Measurements from ENCODE around the gene UBA5.

The UBA5 gene

DNA sequence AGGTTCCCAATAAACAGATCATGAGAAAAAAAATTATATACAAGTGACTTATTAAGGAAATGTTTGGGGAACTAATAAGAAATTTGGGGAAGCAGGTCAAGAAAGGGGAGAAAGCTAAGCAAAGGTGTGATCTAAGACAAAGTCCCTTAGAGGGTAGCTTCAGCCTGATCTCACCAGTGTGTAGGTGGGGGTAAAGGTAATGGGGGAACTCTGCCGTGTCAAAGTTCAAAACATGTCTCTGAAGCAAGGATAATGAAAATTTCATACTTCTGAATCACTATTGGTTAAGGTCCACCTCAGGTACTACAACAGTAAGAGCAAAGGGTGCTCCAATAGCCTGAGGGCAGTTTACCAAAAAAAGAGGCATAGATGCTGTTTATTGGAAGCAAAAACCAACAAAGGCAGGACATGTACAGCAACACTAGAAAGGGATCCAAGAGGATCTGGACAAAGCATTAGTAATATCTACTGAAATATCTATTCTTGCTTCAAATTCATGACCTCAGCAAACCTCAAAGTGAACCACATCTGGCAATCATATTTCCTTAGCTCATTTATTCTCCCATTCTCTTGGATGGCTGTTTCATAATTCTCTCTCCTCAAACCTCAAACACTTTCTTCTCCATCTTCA, 7.4 kb upstream of the UBA5 start:
- TF ChIP-seq CREB1 (IDR thresholded peaks at IDR 0.05; ENCODE audit: low read depth) = no peak
- no peak for TF ChIP-seq TAF1 (IDR thresholded peaks at IDR 0.05; ENCODE audit: low read depth)
- TF ChIP-seq, protein P1, sequence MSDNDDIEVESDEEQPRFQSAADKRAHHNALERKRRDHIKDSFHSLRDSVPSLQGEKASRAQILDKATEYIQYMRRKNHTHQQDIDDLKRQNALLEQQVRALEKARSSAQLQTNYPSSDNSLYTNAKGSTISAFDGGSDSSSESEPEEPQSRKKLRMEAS (IDR thresholded peaks at IDR 0.05) = no peak
- no peak for TF ChIP-seq EGR1 (IDR thresholded peaks at IDR 0.05)
- no peak for TF ChIP-seq RAD21 (IDR thresholded peaks at IDR 0.05; ENCODE audit: low read depth)
- no peak for TF ChIP-seq EP300 (IDR thresholded peaks at IDR 0.05; ENCODE audit: borderline replicate concordance)
- TF ChIP-seq TEAD4 (IDR thresholded peaks at IDR 0.05) = no peak

DNA sequence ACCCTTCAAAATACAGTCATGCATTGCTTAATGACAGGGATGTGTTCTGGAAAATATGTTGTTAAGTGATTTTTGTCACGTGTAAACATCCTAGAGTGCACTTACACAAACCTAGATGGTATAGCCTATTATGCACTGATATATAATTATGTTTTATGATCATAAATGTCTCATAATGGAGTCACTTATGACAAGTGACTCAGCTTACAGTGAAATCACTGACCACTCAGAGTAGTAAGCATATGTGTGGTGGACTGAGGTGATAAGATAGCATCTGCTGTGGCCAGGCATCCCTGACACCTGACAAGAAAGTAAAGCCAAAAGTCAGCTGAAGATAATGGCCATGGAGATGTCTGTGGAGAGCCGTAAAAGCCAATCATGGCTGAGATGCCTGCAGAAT, 5.9 kb upstream of the UBA5 start:
- no peak for TF ChIP-seq NFIC (IDR thresholded peaks at IDR 0.05)
- TF ChIP-seq, protein P2, sequence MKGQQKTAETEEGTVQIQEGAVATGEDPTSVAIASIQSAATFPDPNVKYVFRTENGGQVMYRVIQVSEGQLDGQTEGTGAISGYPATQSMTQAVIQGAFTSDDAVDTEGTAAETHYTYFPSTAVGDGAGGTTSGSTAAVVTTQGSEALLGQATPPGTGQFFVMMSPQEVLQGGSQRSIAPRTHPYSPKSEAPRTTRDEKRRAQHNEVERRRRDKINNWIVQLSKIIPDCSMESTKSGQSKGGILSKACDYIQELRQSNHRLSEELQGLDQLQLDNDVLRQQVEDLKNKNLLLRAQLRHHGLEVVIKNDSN (IDR thresholded peaks at IDR 0.05) = no peak
- TF ChIP-seq FOXM1 (IDR thresholded peaks at IDR 0.05; ENCODE audit: borderline replicate concordance, low read depth) = no peak
- TF ChIP-seq YY1 (IDR thresholded peaks at IDR 0.05; ENCODE audit: low read depth) = no peak
- no peak for TF ChIP-seq RAD21 (IDR thresholded peaks at IDR 0.05; ENCODE audit: low read depth)
- no peak for TF ChIP-seq ZBTB7A (IDR thresholded peaks at IDR 0.05; ENCODE audit: low read depth)

DNA sequence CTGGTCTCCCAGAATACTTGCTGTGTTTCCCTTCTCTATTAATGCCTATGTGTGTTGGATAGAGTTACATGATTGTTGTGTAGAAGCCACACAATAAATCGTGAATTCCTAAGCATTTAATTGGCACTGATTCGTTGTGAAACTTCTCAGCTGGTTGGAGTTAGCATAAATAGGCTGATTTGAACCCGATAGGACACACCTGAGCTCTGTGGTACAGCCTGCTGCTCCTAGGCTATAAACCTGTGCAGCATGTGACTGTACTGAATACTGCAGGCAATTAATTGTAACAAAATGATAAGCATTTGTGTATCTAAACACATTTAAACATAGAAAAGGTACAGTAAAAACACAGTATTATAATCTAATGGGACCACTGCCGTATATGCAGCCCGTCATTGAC, 5.4 kb upstream of the UBA5 start:
- TF ChIP-seq ZBTB7A (IDR thresholded peaks at IDR 0.05; ENCODE audit: low read depth) (no peak), EP300 (IDR thresholded peaks at IDR 0.05; ENCODE audit: borderline replicate concordance) (no peak), CREB1 (IDR thresholded peaks at IDR 0.05; ENCODE audit: low read depth) (no peak), FOXM1 (IDR thresholded peaks at IDR 0.05; ENCODE audit: borderline replicate concordance, low read depth) (no peak), RAD21 (IDR thresholded peaks at IDR 0.05; ENCODE audit: low read depth) (no peak), EGR1 (IDR thresholded peaks at IDR 0.05) (no peak), YY1 (IDR thresholded peaks at IDR 0.05; ENCODE audit: low read depth) (no peak), TCF12 (IDR thresholded peaks at IDR 0.05; ENCODE audit: low read depth) (no peak), TAF1 (IDR thresholded peaks at IDR 0.05; ENCODE audit: low read depth) (no peak), CEBPB (IDR thresholded peaks at IDR 0.05) (no peak), NFIC (IDR thresholded peaks at IDR 0.05) (no peak), TEAD4 (IDR thresholded peaks at IDR 0.05) (no peak)
- TF ChIP-seq, protein P1 (IDR thresholded peaks at IDR 0.05) = no peak
- TF ChIP-seq, protein P2 (IDR thresholded peaks at IDR 0.05) = no peak
- TF ChIP-seq, protein P3, sequence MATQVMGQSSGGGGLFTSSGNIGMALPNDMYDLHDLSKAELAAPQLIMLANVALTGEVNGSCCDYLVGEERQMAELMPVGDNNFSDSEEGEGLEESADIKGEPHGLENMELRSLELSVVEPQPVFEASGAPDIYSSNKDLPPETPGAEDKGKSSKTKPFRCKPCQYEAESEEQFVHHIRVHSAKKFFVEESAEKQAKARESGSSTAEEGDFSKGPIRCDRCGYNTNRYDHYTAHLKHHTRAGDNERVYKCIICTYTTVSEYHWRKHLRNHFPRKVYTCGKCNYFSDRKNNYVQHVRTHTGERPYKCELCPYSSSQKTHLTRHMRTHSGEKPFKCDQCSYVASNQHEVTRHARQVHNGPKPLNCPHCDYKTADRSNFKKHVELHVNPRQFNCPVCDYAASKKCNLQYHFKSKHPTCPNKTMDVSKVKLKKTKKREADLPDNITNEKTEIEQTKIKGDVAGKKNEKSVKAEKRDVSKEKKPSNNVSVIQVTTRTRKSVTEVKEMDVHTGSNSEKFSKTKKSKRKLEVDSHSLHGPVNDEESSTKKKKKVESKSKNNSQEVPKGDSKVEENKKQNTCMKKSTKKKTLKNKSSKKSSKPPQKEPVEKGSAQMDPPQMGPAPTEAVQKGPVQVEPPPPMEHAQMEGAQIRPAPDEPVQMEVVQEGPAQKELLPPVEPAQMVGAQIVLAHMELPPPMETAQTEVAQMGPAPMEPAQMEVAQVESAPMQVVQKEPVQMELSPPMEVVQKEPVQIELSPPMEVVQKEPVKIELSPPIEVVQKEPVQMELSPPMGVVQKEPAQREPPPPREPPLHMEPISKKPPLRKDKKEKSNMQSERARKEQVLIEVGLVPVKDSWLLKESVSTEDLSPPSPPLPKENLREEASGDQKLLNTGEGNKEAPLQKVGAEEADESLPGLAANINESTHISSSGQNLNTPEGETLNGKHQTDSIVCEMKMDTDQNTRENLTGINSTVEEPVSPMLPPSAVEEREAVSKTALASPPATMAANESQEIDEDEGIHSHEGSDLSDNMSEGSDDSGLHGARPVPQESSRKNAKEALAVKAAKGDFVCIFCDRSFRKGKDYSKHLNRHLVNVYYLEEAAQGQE (IDR thresholded peaks at IDR 0.05; ENCODE audit: low read depth) = no peak

DNA sequence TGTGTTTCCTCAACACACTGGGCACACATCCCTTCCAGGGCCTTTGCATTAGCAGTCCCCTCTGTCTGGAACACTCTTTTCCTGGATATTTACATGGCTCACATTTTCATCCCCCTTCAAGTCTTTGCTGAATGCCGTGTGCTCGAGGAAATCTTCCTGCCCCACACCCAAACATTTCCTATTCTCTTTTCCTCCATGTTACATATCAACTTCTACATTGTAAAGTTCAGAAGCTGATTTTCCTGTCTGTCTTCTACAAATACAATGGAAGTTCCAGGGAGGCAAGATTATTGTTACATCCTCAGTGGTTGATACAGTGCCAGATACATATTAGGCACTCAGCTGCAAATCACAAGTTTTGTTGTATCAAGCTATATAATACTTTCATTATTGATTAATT, 4.7 kb upstream of the UBA5 start:
- no peak for TF ChIP-seq TCF12 (IDR thresholded peaks at IDR 0.05; ENCODE audit: low read depth)
- TF ChIP-seq, protein P3 (IDR thresholded peaks at IDR 0.05; ENCODE audit: low read depth) = no peak
- no peak for TF ChIP-seq ZBTB7A (IDR thresholded peaks at IDR 0.05; ENCODE audit: low read depth)
- TF ChIP-seq TAF1 (IDR thresholded peaks at IDR 0.05; ENCODE audit: low read depth) = no peak
- no peak for TF ChIP-seq FOXM1 (IDR thresholded peaks at IDR 0.05; ENCODE audit: borderline replicate concordance, low read depth)
- no peak for TF ChIP-seq NFIC (IDR thresholded peaks at IDR 0.05)
- no peak for TF ChIP-seq RAD21 (IDR thresholded peaks at IDR 0.05; ENCODE audit: low read depth)

DNA sequence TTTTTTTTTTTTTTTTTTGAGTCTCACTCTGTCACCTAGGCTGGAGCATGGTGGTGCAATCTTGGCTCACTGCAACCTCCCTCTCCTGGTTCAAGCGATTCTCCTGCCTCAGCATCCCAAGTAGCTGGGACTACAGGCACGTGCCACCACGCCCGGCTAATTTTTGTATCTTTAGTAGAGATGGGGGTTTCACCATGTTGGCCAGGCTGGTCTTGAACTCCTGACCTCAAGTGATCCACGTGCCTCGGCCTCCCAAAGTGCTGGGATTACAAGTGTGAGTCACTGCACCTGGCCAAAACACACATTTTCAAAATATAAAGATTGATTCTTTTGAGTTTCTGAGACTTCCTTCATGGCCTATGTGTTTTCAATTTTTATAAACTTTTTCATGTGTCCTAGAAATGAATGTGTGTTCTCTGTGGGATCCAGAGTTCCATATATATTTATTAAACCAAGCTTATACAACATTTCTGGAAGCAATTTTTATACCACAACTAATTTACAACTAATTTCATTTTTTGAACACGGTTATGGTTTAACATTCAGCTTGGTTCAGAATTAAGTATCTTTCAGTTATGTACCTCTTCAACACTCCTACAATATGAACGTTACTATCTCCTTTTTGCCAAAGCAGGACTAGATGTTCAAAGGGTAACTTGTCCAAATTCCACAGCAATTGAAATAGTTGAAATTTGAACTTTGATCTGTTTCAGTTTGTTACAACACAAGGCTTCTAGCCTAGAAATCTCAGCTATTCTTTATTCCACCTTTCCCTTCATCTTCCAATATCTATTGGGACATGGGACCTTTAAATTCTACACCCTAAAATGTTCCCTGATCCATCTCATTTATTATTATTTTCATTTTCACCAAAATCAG, 2.0 kb upstream of the UBA5 start:
- TF ChIP-seq YY1 (IDR thresholded peaks at IDR 0.05; ENCODE audit: low read depth) (no peak), TAF1 (IDR thresholded peaks at IDR 0.05; ENCODE audit: low read depth) (no peak), CREB1 (IDR thresholded peaks at IDR 0.05; ENCODE audit: low read depth) (no peak)
- TF ChIP-seq, protein P2 (IDR thresholded peaks at IDR 0.05) = no peak
- TF ChIP-seq, protein P3 (IDR thresholded peaks at IDR 0.05; ENCODE audit: low read depth) = no peak
